GM18519 (cell line): ENCODE results near the gene KIAA0586.
A peak's percentile ranks its signal among the peaks of the same experiment; 100 is the strongest.
"Not testable (repeated sequence)": the region's sequence is repeated elsewhere in the genome, so short reads cannot be mapped to it uniquely, and the experiment has no call there.

Experiments used
- ATAC-seq: cut with Tn5 transposase; IDR thresholded peaks from one replicate; pipeline ENCODE4 v1.9.1; 2021; ENCODE audit warnings: mild to moderate bottlenecking, moderate library complexity; ENCODE audit not compliant: unreplicated experiment, low FRiP score

KIAA0586 gene

DNA sequence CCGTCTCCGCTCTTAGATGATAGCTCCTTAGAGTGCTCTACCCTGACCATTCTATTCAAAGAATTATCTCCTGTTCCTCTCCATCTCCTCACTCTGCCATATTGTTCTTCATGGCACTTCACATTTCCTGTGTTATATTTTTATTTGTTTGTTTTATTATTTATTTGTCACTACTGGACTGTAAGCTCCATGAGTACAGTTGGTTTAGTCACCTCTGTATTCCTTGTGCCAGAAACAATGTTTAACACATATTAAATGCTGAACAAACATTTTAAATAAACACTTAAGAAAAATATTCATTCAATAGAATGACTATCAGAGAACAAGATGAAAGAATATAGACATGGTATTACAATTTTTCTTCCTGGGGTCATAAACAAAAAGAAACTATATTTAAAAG, 35.6 kb downstream of the KIAA0586 start:
- no peak for ATAC-seq

DNA sequence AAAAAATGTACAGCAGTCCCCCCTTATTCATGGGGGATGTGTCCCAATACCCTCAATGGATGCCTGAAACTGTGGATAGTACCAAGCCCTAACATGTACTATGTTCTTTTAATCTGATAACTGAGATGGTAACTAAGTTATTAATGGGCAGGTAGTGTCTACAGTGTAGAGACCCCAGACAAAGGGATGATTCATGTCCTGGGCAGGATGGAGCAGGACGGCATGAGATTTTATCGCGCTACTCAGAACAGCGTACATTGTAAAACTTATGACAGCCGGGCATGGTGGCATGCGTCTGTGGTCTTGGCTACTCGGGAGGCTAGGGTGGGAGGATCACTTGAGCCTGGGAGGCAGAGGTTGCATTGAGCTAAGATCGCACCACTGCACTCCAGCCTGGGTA, 37.1 kb downstream of the KIAA0586 start:
- no peak for ATAC-seq

DNA sequence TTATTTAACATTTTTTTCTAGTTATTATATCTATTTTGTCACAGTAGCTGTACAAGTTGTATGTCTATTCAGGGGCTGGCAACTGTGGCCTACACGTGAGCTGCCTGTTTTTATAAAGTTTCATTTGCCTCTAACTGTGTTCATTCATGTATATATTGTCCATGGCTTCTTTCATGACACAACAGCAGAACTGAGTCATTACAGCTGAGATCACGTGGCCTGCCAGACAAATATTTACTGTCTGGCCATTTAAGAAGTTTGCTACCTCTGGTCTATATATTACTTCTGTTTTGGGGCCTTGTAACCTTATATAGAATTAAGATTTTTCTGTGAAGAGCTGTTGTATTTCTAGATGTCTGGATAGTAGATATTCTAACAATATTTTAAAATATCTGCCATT, 37.9 kb downstream of the KIAA0586 start:
- ATAC-seq = no peak

DNA sequence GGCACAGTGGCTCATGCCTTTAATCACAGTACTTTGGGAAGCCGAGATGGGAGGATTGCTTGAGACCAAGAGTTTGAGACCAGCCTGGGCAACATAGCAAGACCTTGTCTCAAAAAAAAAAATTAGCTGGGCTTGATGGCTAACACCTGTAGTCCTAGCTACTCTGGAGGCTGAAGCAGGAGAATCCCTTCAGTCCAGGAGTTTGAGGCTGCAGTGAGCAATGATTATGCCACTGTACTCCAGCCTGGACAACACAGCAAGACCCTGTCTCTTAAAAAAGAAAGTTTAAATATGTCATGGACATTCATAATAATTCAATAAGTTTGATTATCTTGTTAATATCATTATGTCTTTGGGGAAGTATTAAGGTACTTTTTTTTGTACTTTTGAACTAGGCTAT, 38.9 kb downstream of the KIAA0586 start:
- ATAC-seq = no peak

DNA sequence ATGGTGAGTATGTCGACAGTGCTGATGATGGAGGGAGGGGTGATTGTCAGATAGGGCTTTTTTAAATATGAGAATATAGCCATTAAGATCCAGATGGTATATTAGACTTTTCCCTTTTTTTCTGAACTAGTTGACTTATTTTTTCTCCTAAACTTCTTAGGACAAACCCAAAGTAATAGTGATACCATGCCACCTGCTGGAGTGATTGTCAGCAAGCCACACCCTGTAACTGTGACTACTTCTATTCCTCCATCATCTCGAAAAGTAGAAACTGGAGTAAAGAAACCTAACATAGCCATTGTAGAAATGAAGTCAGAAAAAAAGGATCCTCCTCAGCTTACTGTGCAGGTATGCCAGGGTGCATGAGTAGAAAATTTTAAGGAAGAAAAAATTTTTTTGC, 40.1 kb downstream of the KIAA0586 start:
- no peak for ATAC-seq

DNA sequence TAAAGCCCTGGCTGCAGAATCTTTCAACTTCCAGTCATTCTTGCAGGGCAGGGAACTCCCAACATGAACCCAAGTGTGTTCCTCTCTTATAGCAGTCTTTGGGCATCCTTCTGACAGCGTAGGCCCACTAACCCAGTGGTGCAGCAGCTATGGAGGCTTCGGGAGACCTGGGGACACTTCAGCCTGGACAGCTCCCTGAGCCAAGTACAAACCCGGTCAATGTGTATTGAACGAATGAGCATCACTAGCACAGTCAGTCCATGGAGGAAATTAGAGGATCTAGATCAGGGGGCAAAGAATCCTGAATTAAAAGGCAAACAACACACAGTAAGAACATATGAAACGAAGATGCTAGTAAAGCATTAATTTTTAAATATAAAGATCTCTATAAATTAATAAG, 41.8 kb downstream of the KIAA0586 start:
- no peak for ATAC-seq

DNA sequence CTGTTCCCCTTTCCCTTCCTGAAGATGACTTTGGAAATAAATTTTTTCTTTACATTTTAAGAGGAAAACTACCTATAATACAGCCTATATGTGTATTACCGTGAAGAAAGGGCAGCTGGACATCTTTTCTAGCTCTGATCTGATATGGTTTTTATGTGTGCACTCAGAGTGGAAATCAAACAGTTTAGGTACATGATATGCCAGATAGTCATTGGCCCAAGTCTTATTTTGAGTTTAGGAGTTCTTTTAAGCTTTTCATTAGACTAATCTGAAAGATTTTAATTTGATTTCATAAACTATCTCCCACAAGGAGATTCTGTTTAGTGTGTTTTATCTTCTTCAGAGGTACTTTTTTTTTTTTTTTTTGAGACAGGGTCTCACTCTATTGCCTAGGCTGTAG, 48.8 kb downstream of the KIAA0586 start:
- ATAC-seq = no peak

DNA sequence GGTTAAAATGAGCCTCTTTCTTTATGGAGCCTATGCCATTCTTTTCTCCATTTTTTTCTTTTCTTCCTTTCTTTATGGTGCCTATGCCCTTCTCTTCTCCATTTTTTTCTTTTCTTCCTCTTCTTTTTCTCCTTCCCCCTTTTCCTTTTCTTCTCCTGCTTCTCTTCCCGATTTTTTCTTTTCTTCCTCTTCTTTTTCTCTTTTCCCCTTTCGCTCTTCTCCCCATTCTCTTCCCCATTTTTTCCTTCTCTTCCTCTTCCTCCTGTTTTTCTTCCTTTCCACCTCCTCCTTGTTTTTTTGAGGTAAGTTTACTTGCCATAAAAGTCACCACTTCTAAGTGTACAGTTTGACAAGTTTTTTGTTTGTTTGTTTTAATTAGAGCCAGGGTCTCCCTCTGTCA, 50.1 kb downstream of the KIAA0586 start:
- no peak for ATAC-seq

DNA sequence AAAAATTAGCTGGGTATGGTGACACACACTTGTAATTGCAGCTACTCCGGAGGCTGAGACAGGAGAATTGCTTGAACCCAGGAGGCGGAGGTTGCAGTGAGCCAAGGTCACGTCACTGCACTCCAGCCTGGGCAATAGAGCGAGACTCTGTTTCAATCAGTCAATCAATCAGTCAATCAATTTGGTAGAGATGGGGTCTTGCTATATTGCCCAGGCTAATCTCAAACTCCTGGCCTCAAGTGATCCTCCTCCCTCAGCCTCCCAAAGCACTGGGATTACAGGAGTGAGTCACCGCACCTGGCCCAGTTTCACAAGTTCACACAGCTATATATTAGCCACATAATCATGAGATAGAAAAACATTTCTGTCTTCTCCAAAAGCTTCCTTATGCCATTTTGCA, 50.8 kb downstream of the KIAA0586 start:
- ATAC-seq = not testable (repeated sequence)

DNA sequence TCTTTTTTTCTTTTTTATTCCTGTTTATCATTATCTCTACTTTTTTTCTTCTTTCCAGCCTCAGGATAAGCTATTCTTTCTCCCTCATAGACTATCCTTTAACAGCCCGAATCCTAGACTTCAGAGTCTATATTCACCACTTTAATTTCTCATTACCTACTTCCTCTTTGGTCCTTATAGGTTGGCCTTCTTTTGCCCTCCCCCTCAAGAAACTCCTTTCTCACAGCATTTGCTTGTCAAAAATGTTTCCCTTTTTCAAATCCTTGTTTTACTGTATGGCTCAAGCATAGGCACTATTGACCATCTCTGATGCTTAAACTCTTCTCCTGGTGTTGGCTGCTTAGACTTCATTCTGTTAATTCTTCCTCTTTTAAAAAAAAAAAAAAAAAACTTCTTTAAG, 52.5 kb downstream of the KIAA0586 start:
- ATAC-seq = no peak

DNA sequence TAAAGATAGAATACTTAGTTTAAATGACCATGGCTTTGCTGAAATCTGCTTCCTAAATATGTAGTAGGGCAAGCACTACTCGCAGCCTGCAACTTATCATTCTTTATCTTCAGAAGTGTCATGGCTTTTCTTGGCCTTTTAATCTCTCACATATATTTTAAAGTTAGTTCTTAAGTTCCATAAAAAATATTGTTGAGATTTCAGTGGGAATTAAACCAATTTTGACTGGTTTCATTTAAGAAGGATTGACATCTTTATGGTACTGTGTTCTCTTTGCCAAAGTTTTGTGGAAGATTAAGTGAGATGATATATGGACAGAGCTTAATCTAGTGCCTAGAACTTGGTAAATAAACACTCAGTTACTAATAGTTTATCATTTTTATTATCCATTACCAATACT, 56.7 kb downstream of the KIAA0586 start:
- ATAC-seq = no peak

DNA sequence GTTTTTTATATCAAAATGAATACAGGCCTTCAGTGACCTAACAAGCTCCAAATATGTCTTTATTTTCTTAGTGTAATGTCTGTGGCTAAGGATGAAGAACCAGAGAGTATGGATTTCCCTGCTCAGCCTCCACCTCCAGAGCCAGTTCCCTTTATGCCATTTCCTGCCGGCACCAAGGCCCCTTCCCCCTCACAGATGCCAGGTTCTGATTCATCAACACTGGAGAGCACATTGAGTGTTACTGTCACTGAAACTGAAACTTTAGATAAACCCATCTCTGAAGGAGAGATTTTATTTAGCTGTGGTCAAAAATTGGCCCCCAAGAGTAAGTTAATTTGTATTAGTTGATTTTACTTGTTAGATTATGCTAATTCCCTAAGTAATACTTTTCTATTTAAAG, 61.0 kb downstream of the KIAA0586 start:
- ATAC-seq = no peak

DNA sequence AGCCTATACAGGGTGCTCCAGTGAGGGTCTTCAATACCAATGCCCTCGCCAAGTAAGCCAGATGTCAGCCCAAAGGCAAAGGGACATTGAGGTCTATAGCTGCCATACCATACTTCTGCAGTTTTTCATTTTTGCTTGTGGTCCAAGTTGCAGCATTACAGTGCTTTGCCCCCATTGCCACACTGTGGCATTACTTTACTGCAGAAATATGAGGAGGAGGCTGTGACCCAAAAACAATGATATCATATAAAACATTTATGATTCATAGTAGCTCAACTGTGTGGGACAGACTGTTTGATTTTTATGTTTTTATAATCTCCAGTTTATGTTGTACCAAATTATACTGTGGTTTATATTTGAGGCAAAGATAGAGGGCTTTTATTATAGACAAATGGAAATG, 64.1 kb downstream of the KIAA0586 start:
- no peak for ATAC-seq

DNA sequence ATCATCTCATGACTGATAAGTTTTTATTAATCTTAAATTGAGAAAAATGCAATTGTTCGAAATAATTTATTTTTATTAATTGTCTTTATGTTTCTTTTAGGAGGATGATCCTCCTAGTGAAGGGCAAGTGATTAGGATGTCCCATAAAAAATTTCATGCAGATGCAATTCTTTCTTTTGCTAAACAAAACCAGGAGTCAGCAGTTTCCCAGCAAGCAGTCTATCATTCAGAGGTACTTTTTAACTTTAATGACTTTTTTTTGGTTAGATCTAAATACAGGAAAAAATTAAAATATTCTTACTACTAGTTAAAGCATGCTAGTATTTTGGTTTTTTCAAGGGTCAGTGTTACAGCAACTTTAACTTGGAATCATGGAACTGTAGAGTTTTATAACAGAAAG, 64.5 kb downstream of the KIAA0586 start:
- ATAC-seq = no peak

DNA sequence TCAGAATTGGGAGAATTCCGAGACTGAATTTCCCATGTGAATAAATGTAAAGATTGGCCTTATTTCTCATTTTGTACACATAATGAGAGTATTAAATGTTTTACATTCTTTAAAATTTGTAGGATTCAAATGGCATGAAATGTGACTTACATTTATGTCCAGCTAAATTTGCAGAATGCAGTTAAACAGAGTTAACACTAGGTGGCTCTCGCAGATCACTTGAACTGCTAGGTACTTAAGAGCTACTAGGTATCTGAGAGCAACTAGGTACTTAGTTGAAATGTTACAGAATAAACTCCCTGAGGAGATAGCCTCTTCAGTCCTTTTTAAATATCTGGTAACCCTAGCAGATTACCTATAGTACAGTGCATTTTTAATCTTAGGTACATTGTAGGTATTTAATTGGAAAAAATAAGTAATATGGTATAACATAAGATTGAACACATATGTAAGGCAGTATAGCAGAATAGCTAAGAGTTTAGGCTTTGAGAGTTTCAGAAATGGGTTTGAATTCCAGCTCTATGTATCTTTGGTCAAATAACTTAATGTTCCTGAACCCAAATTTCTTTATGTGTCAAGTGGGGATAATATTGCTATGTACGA, 73.8 kb downstream of the KIAA0586 start:
- peak; percentile 85 for ATAC-seq

DNA sequence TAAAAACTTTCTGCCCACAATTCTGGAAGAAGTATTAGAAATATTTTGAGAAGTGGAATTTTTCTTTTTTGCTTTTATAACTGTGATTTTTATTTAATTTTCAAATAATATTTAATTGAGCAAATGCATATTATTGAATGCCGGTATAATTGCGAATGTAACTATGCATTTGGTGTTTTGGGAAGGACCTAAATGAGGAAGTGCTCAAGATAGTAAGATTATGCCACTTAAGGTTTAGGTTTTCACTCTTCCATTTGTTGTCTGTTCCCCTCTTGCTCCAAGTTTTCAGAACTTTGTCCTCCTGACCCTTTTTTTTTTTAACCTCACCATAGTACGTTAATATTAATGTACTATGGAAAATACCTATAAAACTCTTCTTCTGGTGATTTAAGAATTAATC, 85.8 kb downstream of the KIAA0586 start:
- no peak for ATAC-seq

DNA sequence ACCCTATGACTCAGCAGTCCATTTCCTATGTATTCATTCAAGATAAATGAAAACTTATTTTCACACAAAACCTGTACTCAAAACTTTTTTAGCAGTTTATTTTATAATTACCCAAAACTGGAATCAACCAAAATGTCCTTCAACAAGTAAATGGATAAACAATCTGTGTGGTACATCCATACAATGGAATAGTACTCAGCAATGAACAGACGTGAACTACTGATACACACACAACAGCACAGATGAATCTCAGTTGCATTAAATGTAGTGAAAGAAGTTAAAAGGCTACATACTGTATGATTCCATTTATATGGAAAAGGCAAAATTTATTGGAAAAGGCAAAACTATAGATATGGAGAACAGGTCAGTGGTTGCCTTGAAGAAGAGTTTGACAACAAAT, 90.1 kb downstream of the KIAA0586 start:
- no peak for ATAC-seq

DNA sequence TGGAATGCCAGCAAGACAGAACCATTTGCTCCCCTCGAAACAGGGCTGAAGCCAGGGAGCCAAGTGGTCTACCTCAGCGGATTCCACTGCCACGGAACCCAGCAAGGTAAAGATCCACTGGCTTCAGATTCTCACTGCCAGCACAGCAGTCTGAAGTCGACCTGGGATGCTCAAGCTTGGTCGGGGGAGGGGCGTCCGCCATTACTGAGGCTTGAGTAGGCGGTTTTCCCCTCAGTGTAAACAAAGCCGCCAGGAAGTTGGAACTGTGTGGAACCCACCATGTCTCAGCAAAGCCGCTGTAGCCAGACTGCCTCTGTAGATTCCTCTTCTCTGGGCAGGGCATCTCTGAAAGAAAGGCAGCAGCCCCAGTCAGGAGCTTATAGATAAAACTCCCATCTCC, 98.2 kb downstream of the KIAA0586 start:
- ATAC-seq = not testable (repeated sequence)

DNA sequence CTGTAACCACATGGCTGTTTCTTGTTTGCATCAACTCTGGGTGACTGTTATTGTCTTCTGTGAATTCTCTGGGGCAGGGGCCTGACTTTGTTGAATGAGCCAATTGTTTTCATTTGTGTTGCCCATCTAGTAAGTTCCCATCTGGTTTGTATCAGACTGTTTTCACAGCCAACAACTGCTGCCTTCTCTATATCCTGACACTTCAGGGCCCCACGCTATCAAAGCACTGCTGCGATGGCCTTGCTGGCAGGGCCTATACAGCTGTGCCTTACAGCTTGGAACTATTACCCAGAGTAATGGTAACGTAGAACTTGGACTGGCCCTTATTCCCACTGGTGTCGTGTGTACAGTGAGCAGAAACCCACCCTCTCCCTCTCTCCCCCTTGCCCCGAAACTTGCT, 105.9 kb downstream of the KIAA0586 start:
- no peak for ATAC-seq

DNA sequence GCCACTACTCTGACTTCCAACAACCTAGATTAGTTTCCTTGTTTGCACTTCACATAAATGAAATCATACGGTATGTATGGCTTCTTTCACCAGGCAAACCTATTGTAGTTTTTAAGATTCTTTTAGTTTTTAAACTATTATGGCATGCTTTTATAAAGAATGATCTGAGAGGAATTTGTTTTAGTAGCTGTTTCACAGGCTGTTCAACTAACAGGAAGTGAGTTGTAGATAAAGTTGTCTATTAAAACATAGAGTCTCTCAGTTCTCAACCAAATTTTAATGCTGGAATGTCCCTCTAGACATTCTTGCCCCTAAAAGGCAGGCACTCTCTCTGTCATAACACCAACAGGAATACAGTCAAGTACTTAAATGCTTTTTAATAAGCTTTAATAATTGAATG, 107.5 kb downstream of the KIAA0586 start:
- no peak for ATAC-seq

DNA sequence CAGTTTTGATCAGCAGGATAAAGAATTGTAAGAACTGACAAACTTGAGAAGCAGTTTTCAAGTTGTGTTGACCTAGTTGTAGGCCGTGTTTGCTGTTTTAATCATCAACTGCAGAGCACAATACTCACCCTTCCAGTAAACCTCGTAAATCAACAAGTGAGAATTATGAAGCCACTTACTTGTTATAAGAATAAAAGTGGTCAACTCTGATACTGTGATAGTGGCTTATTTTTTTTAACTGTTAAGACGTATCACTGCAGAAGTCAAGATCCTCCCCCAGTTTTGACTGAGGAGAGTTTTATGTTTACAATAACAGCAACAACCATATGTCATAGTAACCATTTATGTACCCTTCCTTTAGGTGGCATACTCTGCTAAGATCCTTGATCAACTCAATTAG, 109.5 kb downstream of the KIAA0586 start:
- ATAC-seq = no peak

DNA sequence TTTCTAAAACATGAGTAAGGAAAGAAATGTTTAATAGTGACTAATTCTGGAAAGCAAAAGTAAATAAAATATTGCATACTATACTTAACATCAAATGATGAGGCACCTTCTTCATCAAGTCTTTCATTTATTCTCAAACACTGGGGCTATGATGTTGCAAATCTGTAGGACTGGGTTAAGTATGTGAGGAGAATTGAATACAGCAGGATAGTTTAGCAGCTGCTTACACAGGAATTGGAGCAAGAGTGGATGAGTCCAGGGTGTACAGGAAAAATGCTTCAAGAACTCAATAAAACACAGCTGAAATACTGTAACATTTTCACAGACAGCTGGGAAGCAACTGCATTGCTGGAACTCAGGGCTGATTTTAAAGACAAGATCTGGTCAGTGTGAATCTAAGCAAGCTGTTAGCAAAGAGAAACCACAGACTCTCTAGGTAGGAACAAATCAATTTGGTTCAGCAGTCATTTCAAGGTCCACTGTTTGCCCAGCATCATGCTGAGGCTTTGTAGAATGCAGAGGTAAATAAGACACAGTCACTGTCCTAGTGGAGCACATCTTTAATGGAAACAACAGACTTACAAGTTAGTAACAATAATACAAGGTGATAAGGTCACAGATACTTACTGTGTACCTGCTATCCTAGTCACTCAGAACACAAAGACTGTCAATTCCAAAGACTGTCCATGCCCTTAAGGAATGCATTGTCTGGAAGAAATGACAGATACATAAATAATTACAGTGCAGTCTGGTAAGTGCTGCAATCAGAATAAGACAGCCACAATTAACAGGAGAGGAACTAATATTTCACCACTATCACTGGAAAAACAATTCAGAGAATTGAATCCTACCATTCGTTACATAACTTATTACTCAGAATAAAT, 113.5 kb downstream of the KIAA0586 start:
- ATAC-seq = no peak
